HG02678 (cell line): ENCODE data around the gene NRGN.
A peak's percentile ranks its signal among the peaks of the same experiment; 100 is the strongest.

Experiments
- ATAC-seq: cut with Tn5 transposase; IDR thresholded peaks from one replicate; pipeline ENCODE4 v1.9.1; 2021; ENCODE audit warnings: mild to moderate bottlenecking, moderate library complexity; ENCODE audit not compliant: unreplicated experiment

Gene NRGN

DNA sequence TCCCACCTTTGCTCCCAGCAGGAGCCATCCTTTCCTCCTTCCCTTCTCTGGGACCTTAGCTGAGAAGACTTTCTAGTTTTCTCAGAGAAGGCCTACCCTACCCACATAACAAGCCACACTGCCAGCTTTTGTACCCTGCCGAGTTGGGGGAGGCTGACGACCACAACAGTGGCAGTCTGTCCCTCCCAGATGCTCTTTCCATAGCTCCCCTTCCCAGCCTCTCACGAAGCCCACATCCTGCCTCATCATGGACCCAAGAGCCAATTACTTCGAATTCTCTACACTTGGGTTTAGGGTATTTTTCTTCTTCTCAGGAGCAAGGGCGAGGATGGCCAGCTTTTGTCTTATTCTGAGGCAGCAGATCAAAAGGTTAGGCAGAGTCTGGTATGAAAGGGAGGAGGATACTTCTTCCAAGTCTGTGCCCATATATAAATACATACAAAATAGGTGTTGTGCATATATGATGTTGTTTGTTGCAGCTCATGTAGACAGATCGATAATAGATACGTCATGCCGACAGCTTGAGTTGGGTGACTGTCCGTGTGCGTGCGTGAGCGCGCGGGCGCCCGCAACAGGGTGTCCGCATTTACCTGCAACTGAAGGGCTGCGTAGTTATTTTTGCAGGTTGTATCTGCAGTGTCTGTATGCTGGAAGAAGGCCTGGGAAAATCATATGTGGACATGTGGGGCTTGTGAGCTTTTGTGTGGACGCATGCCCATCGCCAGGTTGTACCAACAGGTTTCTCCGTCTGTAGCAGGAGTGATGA lies 846 bp upstream of the NRGN start:
- no peak for ATAC-seq

- ATAC-seq = peak; percentile 39
Observed at GRCh38 chr11:124740277-124740882, 638 bp downstream of the NRGN start.

DNA sequence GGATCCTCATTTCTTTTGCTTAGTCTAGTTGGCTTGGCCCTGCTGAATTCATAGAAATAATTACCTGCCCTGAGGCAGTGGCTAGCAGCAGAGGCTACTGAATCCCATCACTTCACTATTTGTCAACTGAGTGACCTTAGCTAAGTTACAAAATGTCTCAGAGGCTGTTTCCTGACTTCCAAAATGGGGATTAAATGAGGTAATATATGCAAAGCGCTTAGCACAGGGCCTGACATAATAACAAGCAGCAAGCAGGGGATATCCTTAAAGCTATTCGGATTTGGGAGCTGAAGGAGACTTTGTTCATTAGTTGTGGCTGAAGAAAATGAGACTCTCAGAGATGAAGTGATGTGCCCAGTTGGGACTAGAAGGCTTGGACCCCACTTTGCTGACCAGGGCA lies 2.8 kb downstream of the NRGN start:
- no peak for ATAC-seq

GRCh38 chr11:124743050-124743449 lies 3.3 kb downstream of the NRGN start:
- ATAC-seq = no peak

GRCh38 chr11:124745270-124745834 lies 5.6 kb downstream of the NRGN start:
- ATAC-seq = no peak

DNA sequence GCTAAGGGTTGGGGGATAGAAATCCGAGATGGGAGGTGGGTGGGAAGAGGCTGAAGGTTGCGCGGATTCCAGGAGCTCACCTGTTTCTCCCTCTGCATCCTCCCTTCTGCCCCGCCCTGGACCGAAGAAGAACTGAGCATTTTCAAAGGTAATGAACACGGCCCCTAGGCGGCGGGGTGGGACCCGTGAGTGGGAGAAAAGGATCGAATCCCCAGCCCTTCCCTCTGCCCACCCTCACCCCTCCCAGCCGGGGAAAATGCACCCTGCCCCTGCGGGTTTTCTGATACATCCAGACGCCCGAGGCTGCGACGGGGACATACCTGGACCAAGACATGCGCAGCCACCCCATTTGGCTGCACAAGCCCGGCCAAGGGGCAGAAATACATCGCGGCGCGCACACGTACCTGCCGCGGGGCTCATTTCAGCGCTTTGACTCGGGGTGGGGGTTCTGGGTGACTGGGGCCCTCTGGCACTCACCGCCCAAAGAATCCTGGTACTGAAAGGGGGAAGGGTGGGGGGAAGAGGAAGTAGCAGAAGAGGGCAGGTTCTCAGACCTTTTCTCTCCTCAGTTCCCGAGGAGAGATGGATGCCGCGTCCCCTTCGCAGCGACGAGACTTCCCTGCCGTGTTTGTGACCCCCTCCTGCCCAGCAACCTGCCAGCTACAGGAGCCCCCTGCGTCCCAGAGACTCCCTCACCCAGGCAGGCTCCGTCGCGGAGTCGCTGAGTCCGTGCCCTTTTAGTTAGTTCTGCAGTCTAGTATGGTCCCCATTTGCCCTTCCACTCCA lies 6.3 kb downstream of the NRGN start:
- ATAC-seq = peak; percentile 16

GRCh38 chr11:124746621-124747243 lies 7.0 kb downstream of the NRGN start:
- peak; percentile 94 for ATAC-seq

DNA sequence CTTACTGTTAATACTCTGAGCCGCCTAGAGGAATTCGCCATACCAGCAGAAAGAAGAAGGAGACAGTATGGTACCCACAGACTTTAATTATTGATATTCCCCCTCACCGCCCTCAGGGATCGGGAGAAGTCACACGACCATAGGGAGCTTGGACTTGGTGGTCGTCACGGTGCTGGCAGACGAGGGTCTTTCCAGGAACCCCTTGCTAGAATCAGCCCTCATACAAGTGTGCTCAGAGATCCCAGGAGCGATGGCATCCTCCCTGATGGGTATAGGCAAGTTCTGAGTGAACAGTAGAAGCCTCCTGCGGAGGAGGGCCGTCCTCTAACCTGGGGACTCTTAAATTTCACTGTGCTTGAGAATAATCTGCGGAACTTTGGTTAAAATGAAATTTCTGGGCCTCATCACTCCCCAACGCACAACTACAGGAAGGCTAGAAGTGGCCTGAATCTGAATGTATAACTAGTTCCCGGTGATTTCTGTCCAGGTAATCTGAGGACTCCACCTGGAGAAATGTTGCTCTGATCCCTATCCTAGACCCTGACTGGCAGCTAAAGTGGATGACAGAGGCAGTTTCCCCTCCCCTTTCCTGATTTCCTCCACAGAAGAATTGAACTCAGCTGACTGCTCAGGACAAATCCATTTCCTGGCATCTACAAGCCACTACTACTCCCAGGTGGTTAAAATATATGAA lies 7.8 kb downstream of the NRGN start:
- ATAC-seq = no peak

DNA sequence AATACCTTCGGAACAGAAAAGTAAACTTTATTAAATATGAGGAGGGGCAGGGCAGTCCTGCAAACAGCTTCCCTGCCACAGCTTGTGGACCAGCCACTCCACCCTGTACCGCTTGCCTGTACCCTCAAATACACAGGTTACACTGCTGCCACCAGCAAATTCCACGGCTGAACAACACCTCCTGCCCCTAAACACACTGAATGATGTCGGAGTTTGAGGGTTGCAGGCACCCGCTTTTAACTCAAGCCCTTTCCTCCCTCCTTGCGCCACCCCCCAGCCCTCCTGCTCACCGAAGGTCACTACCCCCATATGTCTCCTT lies 8.3 kb downstream of the NRGN start:
- ATAC-seq = no peak

- ATAC-seq = no peak
Observed at GRCh38 chr11:124748481-124749343, 9.0 kb downstream of the NRGN start.

DNA sequence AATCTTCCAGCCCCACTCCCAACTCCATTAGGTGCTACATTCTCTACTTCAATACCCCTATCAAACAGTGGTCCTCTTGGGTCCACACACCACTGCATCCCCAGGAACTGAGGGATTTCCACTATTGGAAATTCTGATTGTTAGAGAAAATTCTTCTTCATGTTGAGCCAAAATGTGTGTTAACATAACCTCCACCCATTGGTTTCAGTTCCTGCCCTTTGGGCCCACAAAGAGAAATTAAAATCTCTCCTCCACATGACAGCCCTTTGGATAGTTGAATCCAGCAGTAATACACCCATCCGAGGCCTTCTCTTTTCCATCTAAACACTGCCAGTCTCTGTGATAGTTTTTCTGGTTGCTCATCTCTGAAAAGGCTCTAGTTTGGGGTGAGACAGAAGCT lies 10.2 kb downstream of the NRGN start:
- no peak for ATAC-seq

- ATAC-seq = no peak
Observed at GRCh38 chr11:124751391-124751740, 11.6 kb downstream of the NRGN start.

DNA sequence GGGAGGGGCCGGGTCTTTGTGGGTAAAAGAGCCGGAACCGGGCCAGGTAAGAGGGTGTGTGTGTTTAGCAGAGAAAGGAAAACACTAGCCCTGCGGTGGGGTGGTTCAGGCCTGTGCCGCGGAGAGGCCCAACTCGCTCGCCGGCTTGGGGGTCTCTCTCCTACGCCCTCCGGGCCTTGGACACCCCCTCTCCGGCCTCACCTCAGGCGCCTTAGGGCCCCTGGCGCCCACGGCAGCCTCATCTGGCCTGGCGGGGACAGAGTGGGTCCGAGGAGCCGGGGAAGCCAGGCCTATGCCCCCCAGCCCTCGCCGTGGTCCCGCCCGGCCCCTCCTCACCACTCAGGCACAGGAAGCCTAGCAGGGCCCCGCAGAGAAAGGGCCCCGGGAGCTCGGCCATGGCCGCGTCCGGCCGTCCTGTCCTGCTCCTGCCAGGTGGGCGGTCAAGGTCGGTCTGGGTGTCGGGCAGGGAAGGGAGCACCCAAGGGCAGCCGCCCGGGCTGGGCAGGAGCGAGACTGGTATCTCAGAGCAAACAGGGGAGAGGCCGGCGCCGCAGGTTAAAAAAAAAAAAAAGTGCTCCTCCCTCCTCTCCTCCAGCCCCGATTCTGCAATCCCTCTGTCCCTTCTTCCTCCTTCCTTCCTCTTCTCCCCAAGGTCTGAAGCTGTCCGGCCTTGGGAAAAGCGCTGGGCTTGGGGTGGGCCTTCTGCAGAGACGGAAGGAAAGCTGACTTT lies 12.2 kb downstream of the NRGN start, which contains the start of gene VSIG2:
Gene VSIG2, minus strand, starts transcription at position 515 of the 730 bp plus-strand sequence. Its CDS starts 118 bp downstream, at position 397.
- ATAC-seq = no peak

DNA sequence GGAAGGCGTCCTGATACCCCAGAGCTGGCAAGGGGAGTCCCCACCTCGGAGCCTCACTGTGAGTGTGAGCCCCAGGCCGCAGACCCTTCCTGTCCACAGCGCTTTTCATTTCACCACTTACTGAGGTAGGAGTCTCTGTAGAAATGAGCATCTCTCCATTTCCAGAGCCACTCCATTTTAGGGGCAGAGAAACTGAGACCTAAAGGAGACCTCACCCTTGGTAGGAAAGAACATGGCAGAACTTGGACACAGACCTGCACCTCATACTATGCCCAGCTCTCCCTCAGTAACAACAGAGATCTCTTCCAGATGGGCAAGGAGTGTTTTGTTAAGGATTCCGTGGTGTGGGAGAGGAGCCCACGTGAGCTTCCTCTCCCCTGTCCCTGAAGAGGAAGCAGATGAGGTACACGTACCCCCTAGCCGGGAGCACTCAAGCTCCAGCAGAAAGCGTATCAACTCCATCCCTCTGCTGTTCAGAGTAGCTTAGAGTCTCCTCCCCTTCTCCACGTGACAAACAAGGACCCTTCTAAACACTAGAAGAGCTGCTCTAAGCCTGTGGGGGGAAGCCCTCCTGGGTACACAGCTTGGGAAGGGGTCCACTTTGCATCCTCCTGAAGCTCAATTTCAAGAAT lies 12.8 kb downstream of the NRGN start:
- no peak for ATAC-seq

DNA sequence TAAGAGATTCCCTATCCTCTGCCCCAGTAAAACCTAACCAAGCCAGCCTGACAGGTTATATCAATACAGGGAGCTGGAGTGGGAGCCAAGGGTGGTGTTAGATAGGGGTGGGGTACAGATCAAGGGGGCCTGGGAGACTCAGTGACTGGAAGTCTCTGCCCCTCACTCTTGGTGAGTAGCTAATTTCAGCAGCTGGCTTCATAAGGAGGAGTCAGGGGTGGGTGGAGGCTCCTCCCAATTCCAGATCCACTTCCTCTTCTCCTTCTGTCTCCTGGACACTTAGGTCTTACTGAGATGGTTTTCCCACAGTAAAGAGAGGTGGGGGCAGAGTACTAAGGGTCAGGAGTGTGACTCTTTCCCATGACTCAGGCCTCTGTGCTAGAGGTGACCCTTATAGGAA lies 13.5 kb downstream of the NRGN start:
- ATAC-seq = no peak

DNA sequence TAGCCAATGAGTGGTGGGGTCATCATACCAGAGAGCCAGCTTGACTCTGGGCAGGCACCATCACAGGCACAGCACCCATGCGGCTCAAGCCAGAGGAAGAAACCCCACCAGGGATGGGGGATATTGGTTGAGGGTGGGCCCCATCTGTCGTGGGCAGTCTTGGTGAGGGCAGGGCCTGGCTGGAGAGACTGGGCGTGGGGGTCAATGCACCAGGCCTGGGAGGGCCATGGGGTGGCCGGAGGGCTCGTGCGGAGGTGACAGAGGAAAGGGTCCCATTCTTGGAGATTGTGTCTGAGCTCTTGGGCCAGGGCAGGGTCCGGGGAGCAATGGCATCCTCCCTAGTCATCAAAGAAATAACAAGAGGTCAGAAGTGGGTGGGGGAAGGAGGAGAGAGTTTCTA lies 13.9 kb downstream of the NRGN start:
- no peak for ATAC-seq

DNA sequence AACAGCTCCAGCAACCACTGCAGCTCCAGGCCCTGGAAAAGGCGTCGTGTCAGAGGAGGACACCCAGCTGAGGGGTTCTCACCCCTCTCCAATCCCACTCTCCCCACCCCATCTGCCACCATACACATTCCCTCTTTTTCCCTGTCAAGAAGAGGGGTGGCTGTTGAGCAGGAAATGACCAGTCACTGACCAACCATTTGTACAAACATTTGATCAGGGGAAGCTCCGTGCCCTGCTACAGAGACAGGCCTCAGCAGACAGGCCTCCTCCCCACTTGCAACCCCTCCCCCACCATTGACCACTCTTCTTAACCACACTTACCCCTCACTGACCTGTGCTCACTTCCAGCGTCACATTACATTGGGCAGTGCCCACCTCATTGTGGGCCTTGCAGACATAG lies 14.6 kb downstream of the NRGN start:
- ATAC-seq = no peak

GRCh38 chr11:124754710-124755109 lies 15.0 kb downstream of the NRGN start:
- no peak for ATAC-seq
